ENCODE results near the gene COG5. TPM values are rescaled to one million over a fixed set of nuclear protein-coding genes. Genes with fewer than 3 reads are reported as not detected.

COG5 gene
- total and polyA plus RNA-seq, 2 of the 4 experiments (the other 2 are of a cell fraction) = 18.5 to 27.4 TPM

GRCh38 chr7:107373354-107373753 lies 190.4 kb downstream of the COG5 start:
- Histone ChIP-seq H2BK120ac (ENCODE audit: low read depth, low read length) (no peak overlapping the region), H2AK5ac (ENCODE audit: low read depth, low read length) (0 out of 2 replicates have a peak overlapping the region, but pooled peaks have one; percentile 13), H3K27ac (ENCODE audit: insufficient read depth, low read length) (no peak overlapping the region), H3K9me3 (ENCODE audit: control insufficient read depth, insufficient read depth, low read length) (no peaks in the 10 kb centered on the region), H3K9me1 (ENCODE audit: insufficient read depth, low read length) (no peaks in the 10 kb centered on the region), H3K56ac (ENCODE audit: extremely low read depth, insufficient read depth, low read length) (no peak overlapping the region), H3K4ac (ENCODE audit: low read depth, low read length) (no peak overlapping the region), H4K20me1 (ENCODE audit: insufficient read depth, low read length) (no peaks in the 10 kb centered on the region), H4K8ac (ENCODE audit: low read depth in 2 of 2, low read length in 2 of 2) (no peak overlapping the region), H2AFZ (replicated peaks; ENCODE audit: low read length, poor library complexity) (no peak overlapping the region), H3K9ac (ENCODE audit: low read depth, low read length) (no peak overlapping the region), H2BK5ac (ENCODE audit: low read depth, low read length, poor library complexity, severe bottlenecking) (no peak overlapping the region), H3K36me3 (ENCODE audit: control insufficient read depth, insufficient read depth, low read length) (no peaks in the 10 kb centered on the region), H3K23ac (ENCODE audit: low read depth, low read length) (no peak overlapping the region), H2BK15ac (ENCODE audit: low read depth, low read length) (no peak overlapping the region; the same call in 2 of the 3 replicates), H3K27me3 (ENCODE audit: control insufficient read depth, insufficient read depth, low read length) (no peaks in the 10 kb centered on the region), H3K4me3 (ENCODE audit: insufficient read depth, low read depth, low read length) (no peak overlapping the region), H2AK9ac (replicated peaks; ENCODE audit: low read depth, low read length, poor library complexity) (no peak overlapping the region), H3K4me2 (ENCODE audit: low read depth, low read length) (no peak overlapping the region), H3K18ac (ENCODE audit: low read depth, low read length) (no peak overlapping the region), H4K91ac (ENCODE audit: insufficient read depth, low read depth, low read length) (no peak overlapping the region), H4K5ac (ENCODE audit: low read depth, low read length) (no peak overlapping the region), H2BK20ac (ENCODE audit: low read depth, low read length) (no peak overlapping the region), H3K79me1 (ENCODE audit: low read depth in 1 of 2, low read length in 2 of 2) (peaks cover 6 to 7% of the 10 kb centered on the region in 2 experiments; a peak in 1 of 4 replicates), H3K4me1 (ENCODE audit: control insufficient read depth, insufficient read depth, low read length) (peaks cover 2% of the 10 kb centered on the region), H3K14ac (replicated peaks; ENCODE audit: low read depth, low read length) (no peak overlapping the region)
- dilution Hi-C loops (cut with HindIII; ENCODE audit: low sequenced_read_pairs, unreplicated experiment) = no loop called here
- BruUV-seq (replicated peaks) = no TSS peak
- DNase-seq (no peak), ATAC-seq (ENCODE audit: low read depth) (no peak)
- CTCF ChIA-PET = no interaction called here
- in situ Hi-C loops (cut with MboI; ENCODE audit: low sequenced_read_pairs) = no loop called here
- intact Hi-C loops (cut with micrococcal nuclease) = no loop called here
- TF ChIP-seq MAFK (IDR thresholded peaks at IDR 0.05; ENCODE audit: low read depth, low read length) (peak; percentile 67), FOS (IDR thresholded peaks at IDR 0.05; ENCODE audit: low read depth, low read length) (no peak), MAZ (IDR thresholded peaks at IDR 0.05; ENCODE audit: borderline replicate concordance, low read depth, low read length) (no peak), RFX5 (IDR thresholded peaks at IDR 0.05; ENCODE audit: low read depth, low read length) (no peak)
- POLR2A ChIA-PET (ENCODE audit: unreplicated experiment) = no interaction called here
- 70 to 100% methylated on average over 2 of the region's 4 CpGs for WGBS, 2 experiments (ENCODE audit: extremely low coverage in 2 of 2, insufficient read length in 1 of 2)

Measured in IMR-90 (cell line).